H1 (cell line): ENCODE data around the gene TSPAN16. TPM values are rescaled to one million over a fixed set of nuclear protein-coding genes. Genes with fewer than 3 reads are reported as not detected.

Experiments
- E2F6 ChIP-seq: IDR thresholded peaks from 2 replicates; pipeline ENCODE4 v1.6.1; 2012; ENCODE audit warnings: inconsistent platforms
- polyA plus RNA-seq, 7 experiments: library from polyadenylated mRNA; depleted of rRNA in 3 of 7; stranded (reverse) in 5 of 7; unstranded in 2 of 7; fragments of >200 nt in 5 of 7; fragments of 200-250 nt in 2 of 7; gene quantifications; 1 replicate in 5 of 7; 2 replicates in 1 of 7; 4 replicates in 1 of 7; pipeline versions ENCODE4 v1.2.1 to v1.2.3, GENCODE V29; 2011 to 2013; ENCODE audit warnings: missing spikeins in 2 of 7, mixed read lengths in 2 of 7
- total RNA-seq: library from RNA; stranded (reverse); fragmentation: NEBNext Ultra II Directional; extraction: Animal tissue kit (Norgen Biotek cat#: 25700); gene quantifications from 2 replicates; pipeline ENCODE4 v1.2.1, GENCODE V29; 2021
- TF ChIP-seq, protein P1 (sequence below): IDR thresholded peaks from 2 replicates; pipeline ENCODE4 v1.6.1; 2011; ENCODE audit warnings: low read depth, mild to moderate bottlenecking, low read length; ENCODE audit not compliant: insufficient read depth

The TSPAN16 gene
- total and polyA plus RNA-seq, 2 of the 8 experiments (the other 6 are each of a cell fraction or from before 2014, with no cell fraction given) = not detected

- no peak for TF ChIP-seq E2F6
- TF ChIP-seq, protein P1, sequence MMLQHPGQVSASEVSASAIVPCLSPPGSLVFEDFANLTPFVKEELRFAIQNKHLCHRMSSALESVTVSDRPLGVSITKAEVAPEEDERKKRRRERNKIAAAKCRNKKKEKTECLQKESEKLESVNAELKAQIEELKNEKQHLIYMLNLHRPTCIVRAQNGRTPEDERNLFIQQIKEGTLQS = no peak
- TF ChIP-seq, all 59 proteins: peak for 0
These were observed 68.4 kb downstream of the TSPAN16 start (continued) for GRCh38 chr19:11364296-11364904.
